HepG2 (cell line): ENCODE data around the gene PTCRA. TPM values are rescaled to one million over a fixed set of nuclear protein-coding genes. Genes with fewer than 3 reads are reported as not detected.

Source experiments
- JDP2 ChIP-seq: sonication (generic); formaldehyde crosslinking; IDR thresholded peaks from 2 replicates; pipeline ENCODE4 v1.8.1; 2022; ENCODE audit warnings: missing genetic modification reagents, borderline replicate concordance
- KDM3A ChIP-seq: IDR thresholded peaks from 2 replicates; pipeline ENCODE4 v1.6.1; 2018; ENCODE audit warnings: low read depth, missing compliant biosample characterization
- NR1H2 ChIP-seq: sonication (generic); formaldehyde crosslinking; IDR thresholded peaks from 2 replicates; pipeline ENCODE4 v1.8.1; 2022; ENCODE audit warnings: low read depth, missing genetic modification reagents, borderline replicate concordance
- PAWR ChIP-seq: sonication (generic); formaldehyde crosslinking; IDR thresholded peaks from 2 replicates; pipeline ENCODE4 v1.4.0; 2020; ENCODE audit warnings: missing genetic modification reagents, mild to moderate bottlenecking, borderline replicate concordance
- PITX1 ChIP-seq: sonication (generic); formaldehyde crosslinking; IDR thresholded peaks from 2 replicates; pipeline ENCODE4 v1.5.1; 2020; ENCODE audit warnings: mild to moderate bottlenecking, missing genetic modification reagents
- SIX4 ChIP-seq: sonication (generic); formaldehyde crosslinking; IDR thresholded peaks from 2 replicates; pipeline ENCODE4 v1.4.0; 2020; ENCODE audit warnings: missing genetic modification reagents
- SOX6 ChIP-seq, 2 experiments: fragments of 450-650 bp in 1 of 2; sonication (generic) in 1 of 2; formaldehyde crosslinking in 1 of 2; IDR thresholded peaks; 2 replicates each; pipeline versions ENCODE4 v1.4.0 to v1.6.1; 2017 to 2020; ENCODE audit warnings: antibody characterized with exemption in 1 of 2, mild to moderate bottlenecking in 1 of 2, missing genetic modification reagents in 1 of 2
- YEATS4 ChIP-seq: sonication (generic); formaldehyde crosslinking; IDR thresholded peaks from 2 replicates; pipeline ENCODE4 v1.4.0; 2020; ENCODE audit warnings: missing genetic modification reagents, borderline replicate concordance
- ZNF121 ChIP-seq: sonication (generic); formaldehyde crosslinking; IDR thresholded peaks from 2 replicates; pipeline ENCODE4 v1.5.0; 2020; ENCODE audit warnings: mild to moderate bottlenecking, missing genetic modification reagents
- ZNF720 ChIP-seq: sonication (generic); formaldehyde crosslinking; IDR thresholded peaks from 2 replicates; pipeline ENCODE4 v1.4.0; 2020; ENCODE audit warnings: missing genetic modification reagents
- polyA plus RNA-seq, 8 experiments: library from polyadenylated mRNA; depleted of rRNA in 3 of 8; stranded (reverse) in 7 of 8; unstranded in 1 of 8; fragments of >200 nt; fragmentation: Illumina TruSeq in 4 of 8; extraction: Trizol in 4 of 8; gene quantifications; 2 replicates each; pipeline versions ENCODE4 v1.2.1 to v1.2.3, GENCODE V29; 2011 to 2016; ENCODE audit warnings: low read depth in 4 of 8, missing spikeins in 1 of 8, mixed read lengths in 1 of 8; ENCODE audit not compliant: insufficient read depth in 1 of 8
- total RNA-seq, 5 experiments: library from RNA; depleted of rRNA; stranded (reverse); fragments of >200 nt; fragmentation: Illumina TruSeq; extraction: Trizol; gene quantifications; 2 replicates each; pipeline ENCODE4 v1.2.3, GENCODE V29; 2016; ENCODE audit warnings: low read depth in 1 of 5
- TF ChIP-seq, protein P1 (sequence below): sonication (generic); formaldehyde crosslinking; IDR thresholded peaks from 2 replicates; pipeline ENCODE4 v1.9.0; 2022; ENCODE audit warnings: low read depth, missing genetic modification reagents
- TF ChIP-seq, protein P2 (sequence below): sonication (generic); formaldehyde crosslinking; IDR thresholded peaks from 2 replicates; pipeline ENCODE4 v1.4.0; 2020; ENCODE audit warnings: missing genetic modification reagents
- TF ChIP-seq, protein P3 (sequence below): sonication (generic); formaldehyde crosslinking; IDR thresholded peaks from 2 replicates; pipeline ENCODE4 v1.8.1; 2023; ENCODE audit warnings: mild to moderate bottlenecking, missing genetic modification reagents
- TF ChIP-seq, protein P4 (sequence below): sonication (generic); formaldehyde crosslinking; IDR thresholded peaks from 2 replicates; pipeline ENCODE4 v1.5.1; 2020; ENCODE audit warnings: mild to moderate bottlenecking, missing genetic modification reagents, moderate library complexity
- TF ChIP-seq, protein P5 (sequence below): sonication (generic); formaldehyde crosslinking; conservative IDR thresholded peaks from 2 replicates; pipeline ENCODE4 v1.8.0; 2022; ENCODE audit warnings: missing genetic modification reagents

Gene PTCRA
- total and polyA plus RNA-seq, 2 of the 13 experiments (the other 11 are each of a cell fraction or from before 2014, with no cell fraction given), result not detected

DNA sequence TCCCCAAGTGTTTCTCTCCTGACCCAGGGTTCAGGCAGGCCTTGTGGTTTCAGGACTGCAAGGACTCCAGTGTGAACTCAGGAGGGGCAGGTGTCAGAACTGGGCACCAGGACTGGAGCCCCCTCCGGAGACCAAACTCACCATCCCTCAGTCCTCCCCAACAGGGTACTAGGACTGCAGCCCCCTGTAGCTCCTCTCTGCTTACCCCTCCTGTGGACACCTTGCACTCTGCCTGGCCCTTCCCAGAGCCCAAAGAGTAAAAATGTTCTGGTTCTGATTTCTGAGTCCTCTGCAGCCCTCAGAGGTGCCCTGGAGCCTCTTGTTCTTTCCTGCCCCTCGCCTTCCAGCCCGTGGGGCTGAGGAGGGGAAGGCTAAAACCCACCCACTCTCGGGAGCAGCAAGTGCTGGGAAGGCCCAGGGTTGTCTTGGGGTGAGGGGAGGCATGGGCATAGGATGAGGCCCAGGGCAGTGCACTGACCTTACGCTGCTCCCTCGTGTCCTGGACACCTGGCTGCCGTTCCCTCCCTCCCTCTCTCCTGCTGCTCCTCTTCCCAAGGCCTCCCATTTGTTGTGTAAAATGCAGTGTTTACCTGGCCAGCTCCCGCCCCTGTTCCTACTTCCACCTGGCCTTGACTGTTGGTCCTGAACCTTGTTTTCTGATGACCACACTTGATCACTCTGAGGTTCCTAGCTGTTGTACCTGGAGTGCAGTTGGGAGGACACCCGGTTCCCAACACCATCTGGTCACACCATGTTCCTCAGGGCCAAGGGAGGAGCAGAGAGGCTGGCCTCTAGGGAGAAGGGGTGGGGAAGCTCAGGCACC, 23.3 kb downstream of the PTCRA start (continued):
- TF ChIP-seq, protein P1, sequence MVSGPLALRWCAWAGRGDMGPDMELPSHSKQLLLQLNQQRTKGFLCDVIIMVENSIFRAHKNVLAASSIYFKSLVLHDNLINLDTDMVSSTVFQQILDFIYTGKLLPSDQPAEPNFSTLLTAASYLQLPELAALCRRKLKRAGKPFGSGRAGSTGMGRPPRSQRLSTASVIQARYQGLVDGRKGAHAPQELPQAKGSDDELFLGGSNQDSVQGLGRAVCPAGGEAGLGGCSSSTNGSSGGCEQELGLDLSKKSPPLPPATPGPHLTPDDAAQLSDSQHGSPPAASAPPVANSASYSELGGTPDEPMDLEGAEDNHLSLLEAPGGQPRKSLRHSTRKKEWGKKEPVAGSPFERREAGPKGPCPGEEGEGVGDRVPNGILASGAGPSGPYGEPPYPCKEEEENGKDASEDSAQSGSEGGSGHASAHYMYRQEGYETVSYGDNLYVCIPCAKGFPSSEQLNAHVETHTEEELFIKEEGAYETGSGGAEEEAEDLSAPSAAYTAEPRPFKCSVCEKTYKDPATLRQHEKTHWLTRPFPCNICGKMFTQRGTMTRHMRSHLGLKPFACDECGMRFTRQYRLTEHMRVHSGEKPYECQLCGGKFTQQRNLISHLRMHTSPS (CRISPR knock-in tag), result peak; percentile 89; the same call in 1 of the 2 replicates
- TF ChIP-seq, protein P2, sequence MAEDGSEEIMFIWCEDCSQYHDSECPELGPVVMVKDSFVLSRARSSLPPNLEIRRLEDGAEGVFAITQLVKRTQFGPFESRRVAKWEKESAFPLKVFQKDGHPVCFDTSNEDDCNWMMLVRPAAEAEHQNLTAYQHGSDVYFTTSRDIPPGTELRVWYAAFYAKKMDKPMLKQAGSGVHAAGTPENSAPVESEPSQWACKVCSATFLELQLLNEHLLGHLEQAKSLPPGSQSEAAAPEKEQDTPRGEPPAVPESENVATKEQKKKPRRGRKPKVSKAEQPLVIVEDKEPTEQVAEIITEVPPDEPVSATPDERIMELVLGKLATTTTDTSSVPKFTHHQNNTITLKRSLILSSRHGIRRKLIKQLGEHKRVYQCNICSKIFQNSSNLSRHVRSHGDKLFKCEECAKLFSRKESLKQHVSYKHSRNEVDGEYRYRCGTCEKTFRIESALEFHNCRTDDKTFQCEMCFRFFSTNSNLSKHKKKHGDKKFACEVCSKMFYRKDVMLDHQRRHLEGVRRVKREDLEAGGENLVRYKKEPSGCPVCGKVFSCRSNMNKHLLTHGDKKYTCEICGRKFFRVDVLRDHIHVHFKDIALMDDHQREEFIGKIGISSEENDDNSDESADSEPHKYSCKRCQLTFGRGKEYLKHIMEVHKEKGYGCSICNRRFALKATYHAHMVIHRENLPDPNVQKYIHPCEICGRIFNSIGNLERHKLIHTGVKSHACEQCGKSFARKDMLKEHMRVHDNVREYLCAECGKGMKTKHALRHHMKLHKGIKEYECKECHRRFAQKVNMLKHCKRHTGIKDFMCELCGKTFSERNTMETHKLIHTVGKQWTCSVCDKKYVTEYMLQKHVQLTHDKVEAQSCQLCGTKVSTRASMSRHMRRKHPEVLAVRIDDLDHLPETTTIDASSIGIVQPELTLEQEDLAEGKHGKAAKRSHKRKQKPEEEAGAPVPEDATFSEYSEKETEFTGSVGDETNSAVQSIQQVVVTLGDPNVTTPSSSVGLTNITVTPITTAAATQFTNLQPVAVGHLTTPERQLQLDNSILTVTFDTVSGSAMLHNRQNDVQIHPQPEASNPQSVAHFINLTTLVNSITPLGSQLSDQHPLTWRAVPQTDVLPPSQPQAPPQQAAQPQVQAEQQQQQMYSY (CRISPR knock-in tag), result peak; percentile 83
- TF ChIP-seq, protein P3, sequence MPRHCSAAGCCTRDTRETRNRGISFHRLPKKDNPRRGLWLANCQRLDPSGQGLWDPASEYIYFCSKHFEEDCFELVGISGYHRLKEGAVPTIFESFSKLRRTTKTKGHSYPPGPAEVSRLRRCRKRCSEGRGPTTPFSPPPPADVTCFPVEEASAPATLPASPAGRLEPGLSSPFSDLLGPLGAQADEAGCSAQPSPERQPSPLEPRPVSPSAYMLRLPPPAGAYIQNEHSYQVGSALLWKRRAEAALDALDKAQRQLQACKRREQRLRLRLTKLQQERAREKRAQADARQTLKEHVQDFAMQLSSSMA (CRISPR knock-in tag), result peak; percentile 89; the same call in 1 of the 2 replicates
- TF ChIP-seq SIX4 (CRISPR knock-in tag) (no peak), PAWR (CRISPR knock-in tag) (no peak), YEATS4 (CRISPR knock-in tag) (peak; percentile 82), JDP2 (CRISPR knock-in tag) (no peak; the same call in 1 of the 2 replicates), NR1H2 (CRISPR knock-in tag) (no peak; the same call in 1 of the 2 replicates), ZNF121 (peak; percentile 75; the same call in 1 of the 2 replicates), PITX1 (CRISPR knock-in tag) (peak; percentile 78; the same call in 1 of the 2 replicates), SOX6 (IDR thresholded peaks at IDR 0.05) (no peak), SOX6 (CRISPR knock-in tag; IDR thresholded peaks at IDR 0.05) (peak; percentile 90), ZNF720 (CRISPR knock-in tag) (no peak), KDM3A (CRISPR knock-in tag) (peak; percentile 82; the same call in 1 of the 2 replicates)
- TF ChIP-seq, protein P4, sequence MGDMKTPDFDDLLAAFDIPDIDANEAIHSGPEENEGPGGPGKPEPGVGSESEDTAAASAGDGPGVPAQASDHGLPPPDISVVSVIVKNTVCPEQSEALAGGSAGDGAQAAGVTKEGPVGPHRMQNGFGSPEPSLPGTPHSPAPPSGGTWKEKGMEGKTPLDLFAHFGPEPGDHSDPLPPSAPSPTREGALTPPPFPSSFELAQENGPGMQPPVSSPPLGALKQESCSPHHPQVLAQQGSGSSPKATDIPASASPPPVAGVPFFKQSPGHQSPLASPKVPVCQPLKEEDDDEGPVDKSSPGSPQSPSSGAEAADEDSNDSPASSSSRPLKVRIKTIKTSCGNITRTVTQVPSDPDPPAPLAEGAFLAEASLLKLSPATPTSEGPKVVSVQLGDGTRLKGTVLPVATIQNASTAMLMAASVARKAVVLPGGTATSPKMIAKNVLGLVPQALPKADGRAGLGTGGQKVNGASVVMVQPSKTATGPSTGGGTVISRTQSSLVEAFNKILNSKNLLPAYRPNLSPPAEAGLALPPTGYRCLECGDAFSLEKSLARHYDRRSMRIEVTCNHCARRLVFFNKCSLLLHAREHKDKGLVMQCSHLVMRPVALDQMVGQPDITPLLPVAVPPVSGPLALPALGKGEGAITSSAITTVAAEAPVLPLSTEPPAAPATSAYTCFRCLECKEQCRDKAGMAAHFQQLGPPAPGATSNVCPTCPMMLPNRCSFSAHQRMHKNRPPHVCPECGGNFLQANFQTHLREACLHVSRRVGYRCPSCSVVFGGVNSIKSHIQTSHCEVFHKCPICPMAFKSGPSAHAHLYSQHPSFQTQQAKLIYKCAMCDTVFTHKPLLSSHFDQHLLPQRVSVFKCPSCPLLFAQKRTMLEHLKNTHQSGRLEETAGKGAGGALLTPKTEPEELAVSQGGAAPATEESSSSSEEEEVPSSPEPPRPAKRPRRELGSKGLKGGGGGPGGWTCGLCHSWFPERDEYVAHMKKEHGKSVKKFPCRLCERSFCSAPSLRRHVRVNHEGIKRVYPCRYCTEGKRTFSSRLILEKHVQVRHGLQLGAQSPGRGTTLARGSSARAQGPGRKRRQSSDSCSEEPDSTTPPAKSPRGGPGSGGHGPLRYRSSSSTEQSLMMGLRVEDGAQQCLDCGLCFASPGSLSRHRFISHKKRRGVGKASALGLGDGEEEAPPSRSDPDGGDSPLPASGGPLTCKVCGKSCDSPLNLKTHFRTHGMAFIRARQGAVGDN (CRISPR knock-in tag), result peak; percentile 100
- TF ChIP-seq, protein P5, sequence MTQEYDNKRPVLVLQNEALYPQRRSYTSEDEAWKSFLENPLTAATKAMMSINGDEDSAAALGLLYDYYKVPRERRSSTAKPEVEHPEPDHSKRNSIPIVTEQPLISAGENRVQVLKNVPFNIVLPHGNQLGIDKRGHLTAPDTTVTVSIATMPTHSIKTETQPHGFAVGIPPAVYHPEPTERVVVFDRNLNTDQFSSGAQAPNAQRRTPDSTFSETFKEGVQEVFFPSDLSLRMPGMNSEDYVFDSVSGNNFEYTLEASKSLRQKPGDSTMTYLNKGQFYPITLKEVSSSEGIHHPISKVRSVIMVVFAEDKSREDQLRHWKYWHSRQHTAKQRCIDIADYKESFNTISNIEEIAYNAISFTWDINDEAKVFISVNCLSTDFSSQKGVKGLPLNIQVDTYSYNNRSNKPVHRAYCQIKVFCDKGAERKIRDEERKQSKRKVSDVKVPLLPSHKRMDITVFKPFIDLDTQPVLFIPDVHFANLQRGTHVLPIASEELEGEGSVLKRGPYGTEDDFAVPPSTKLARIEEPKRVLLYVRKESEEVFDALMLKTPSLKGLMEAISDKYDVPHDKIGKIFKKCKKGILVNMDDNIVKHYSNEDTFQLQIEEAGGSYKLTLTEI (CRISPR knock-in tag), result no peak
